ENCODE results near the gene EFNB1. TPM values are rescaled to one million over a fixed set of nuclear protein-coding genes. Genes with fewer than 3 reads are reported as not detected.

EFNB1 gene
- total and polyA plus RNA-seq, 2 of the 8 experiments (the other 6 are each of a cell fraction or from before 2014, with no cell fraction given), result 2.3 to 5.4 TPM

DNA sequence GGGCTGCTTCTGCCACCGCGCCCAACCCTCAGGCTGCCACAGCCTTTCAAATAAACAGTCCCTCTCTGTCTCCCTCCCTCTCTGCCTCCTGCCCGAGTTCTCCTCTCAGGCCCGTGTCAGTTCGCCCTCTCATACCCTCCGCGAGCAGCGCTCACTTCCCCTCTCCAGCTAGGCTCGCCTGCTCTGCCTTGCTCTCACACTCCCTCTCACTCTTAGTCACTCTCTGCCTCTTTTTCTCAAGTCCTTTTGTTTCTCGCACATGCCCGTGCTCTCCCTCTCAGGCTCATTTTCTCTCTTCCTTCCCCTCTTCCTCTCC, 3.2 kb downstream of the EFNB1 start (continued):
- TF ChIP-seq BCL11A (IDR thresholded peaks at IDR 0.05; ENCODE audit: low read depth in 2 of 2, low read length in 2 of 2) (no peak), SAP30 (IDR thresholded peaks at IDR 0.05; ENCODE audit: insufficient read depth, insufficient replicate concordance, low read length) (no peak)
